Stimulated activated CD8-positive, alpha-beta memory T cell treated with anti-CD3 and anti-CD28 coated beads, Interleukin-7, amount 100 ng/mL, for 1 hour (primary cell): ENCODE results near the gene RGP1.

Experiments used
- DNase-seq, 2 donors: peaks; one replicate each; pipeline ENCODE4 v3.0.0-alpha.2; 2020; ENCODE audit warnings: low read depth in 2 of 2

Gene RGP1

DNA sequence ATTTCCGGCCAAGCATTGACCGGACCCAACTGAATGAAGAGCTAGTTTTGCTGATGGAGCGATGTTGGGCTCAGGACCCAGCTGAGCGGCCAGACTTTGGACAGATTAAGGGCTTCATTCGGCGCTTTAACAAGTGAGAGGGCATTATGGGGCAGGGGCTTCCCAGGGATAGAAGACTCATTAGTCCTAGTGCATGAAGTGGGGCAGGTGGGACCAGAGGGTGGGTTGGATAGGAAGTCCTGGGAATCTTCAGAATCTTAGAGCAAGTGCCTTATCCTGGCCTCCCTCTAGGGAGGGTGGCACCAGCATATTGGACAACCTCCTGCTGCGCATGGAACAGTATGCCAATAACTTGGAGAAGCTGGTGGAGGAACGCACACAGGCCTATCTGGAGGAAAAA lies 57.0 kb downstream of the RGP1 start:
- no peak for DNase-seq
